ENCODE measurements around the gene HERC2.
"Not testable (repeated sequence)": the region's sequence is repeated elsewhere in the genome, so short reads cannot be mapped to it uniquely, and the experiment has no call there.

The HERC2 gene

DNA sequence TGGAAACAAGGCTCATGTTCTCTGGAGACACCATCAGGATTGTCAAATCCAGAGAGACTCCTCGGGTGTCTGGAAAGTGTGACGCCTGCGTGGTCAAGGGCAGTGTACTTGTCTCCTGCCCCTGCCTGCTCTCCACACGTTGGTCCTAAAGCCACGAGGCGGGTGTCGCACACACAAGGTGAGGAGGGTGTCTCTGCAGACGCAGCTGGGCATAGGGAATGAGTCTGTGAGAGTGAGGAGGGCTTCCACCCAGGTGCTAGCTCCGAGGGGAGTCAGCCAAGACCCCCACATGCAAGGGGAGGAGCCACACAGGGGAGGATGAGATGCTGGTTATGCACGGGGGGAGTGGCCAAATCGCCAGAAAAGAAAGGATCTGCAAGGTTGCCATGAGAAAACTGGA, 194.9 kb downstream of the HERC2 start:
- Histone ChIP-seq H3K4me1 (ENCODE audit: control insufficient read depth in 1 of 2, insufficient read depth in 1 of 2, low read depth in 1 of 2, low read length in 1 of 2) (peaks cover 13 to 23% of the 10 kb centered on the region in 2 experiments), H3K9me3 (no peaks in the 10 kb centered on the region), H3K27ac (no peak overlapping the region), H3K27me3 (no peaks in the 10 kb centered on the region), H3K4me3 (ENCODE audit: low read depth in 1 of 2, low read length in 1 of 2) (no peak overlapping the region), H3K36me3 (peaks cover 38% of the 10 kb centered on the region)
- TF ChIP-seq, protein P1, sequence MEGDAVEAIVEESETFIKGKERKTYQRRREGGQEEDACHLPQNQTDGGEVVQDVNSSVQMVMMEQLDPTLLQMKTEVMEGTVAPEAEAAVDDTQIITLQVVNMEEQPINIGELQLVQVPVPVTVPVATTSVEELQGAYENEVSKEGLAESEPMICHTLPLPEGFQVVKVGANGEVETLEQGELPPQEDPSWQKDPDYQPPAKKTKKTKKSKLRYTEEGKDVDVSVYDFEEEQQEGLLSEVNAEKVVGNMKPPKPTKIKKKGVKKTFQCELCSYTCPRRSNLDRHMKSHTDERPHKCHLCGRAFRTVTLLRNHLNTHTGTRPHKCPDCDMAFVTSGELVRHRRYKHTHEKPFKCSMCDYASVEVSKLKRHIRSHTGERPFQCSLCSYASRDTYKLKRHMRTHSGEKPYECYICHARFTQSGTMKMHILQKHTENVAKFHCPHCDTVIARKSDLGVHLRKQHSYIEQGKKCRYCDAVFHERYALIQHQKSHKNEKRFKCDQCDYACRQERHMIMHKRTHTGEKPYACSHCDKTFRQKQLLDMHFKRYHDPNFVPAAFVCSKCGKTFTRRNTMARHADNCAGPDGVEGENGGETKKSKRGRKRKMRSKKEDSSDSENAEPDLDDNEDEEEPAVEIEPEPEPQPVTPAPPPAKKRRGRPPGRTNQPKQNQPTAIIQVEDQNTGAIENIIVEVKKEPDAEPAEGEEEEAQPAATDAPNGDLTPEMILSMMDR (IDR thresholded peaks at IDR 0.05) = no peak

DNA sequence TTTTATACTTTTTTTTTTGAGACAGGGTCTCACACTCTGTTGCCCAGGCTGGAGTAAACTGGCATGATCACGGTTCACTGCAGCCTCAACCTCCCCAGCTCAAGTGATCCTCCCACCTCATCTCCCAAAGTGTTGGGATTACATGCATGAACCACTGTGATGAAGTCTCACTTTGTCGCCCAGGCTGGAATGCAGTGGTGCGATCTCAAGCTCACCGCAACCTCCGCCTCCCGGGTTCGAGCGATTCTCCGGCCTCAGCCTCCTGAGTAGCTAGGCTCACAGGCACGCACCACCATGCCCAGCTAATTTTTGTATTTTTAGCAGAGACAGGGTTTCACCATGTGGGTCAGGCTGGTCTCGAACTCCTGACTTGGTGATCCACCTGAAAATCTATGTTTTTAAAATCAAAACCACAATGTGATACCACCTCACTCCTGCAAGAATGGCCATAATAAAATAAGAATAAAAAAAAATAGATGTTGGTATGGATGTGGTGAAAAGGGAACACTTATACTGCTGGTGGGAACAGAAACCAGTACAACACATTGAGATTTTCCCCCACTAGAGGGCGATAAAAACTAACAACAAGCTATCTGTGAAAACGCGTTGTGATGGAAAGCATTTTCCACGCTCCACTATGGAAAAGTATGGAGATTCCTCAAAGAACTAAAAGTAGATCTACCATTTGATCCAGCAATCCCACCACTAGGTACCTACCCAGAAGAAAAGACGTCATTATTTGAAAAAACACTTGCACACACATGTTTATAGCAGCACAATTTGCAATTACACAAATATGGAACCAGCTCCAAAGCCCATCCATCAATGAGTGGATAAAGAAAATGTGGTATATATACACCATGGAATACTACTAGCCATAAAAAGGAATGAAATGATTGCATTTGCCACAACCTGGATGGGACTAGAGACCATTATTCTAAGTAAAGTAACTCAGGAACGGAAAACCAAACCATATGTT, 196.0 kb downstream of the HERC2 start:
- TF ChIP-seq, protein P1 (IDR thresholded peaks at IDR 0.05) = no peak
- Histone ChIP-seq H3K27me3 (no peaks in the 10 kb centered on the region), H3K27ac (no peak overlapping the region), H3K9me3 (no peaks in the 10 kb centered on the region), H3K36me3 (peaks cover 37% of the 10 kb centered on the region), H3K4me3 (ENCODE audit: low read depth in 1 of 2, low read length in 1 of 2) (no peak overlapping the region), H3K4me1 (ENCODE audit: control insufficient read depth in 1 of 2, insufficient read depth in 1 of 2, low read depth in 1 of 2, low read length in 1 of 2) (peaks cover 13 to 23% of the 10 kb centered on the region in 2 experiments)

- H3K4me1 ChIP-seq (ENCODE audit: control insufficient read depth in 1 of 2, insufficient read depth in 1 of 2, low read depth in 1 of 2, low read length in 1 of 2) = peaks cover 13 to 23% of the 10 kb centered on the region in 2 experiments
- no peaks in the 10 kb centered on the region for H3K27me3 ChIP-seq
- H3K4me3 ChIP-seq (ENCODE audit: low read depth in 1 of 2, low read length in 1 of 2) = no peak overlapping the region
- TF ChIP-seq, protein P1 (IDR thresholded peaks at IDR 0.05) = no peak
- H3K27ac ChIP-seq = no peak overlapping the region
- peaks cover 45% of the 10 kb centered on the region for H3K36me3 ChIP-seq
- H3K9me3 ChIP-seq = no peaks in the 10 kb centered on the region
These were observed 197.1 kb downstream of the HERC2 start for GRCh38 chr15:28124841-28125240.

DNA sequence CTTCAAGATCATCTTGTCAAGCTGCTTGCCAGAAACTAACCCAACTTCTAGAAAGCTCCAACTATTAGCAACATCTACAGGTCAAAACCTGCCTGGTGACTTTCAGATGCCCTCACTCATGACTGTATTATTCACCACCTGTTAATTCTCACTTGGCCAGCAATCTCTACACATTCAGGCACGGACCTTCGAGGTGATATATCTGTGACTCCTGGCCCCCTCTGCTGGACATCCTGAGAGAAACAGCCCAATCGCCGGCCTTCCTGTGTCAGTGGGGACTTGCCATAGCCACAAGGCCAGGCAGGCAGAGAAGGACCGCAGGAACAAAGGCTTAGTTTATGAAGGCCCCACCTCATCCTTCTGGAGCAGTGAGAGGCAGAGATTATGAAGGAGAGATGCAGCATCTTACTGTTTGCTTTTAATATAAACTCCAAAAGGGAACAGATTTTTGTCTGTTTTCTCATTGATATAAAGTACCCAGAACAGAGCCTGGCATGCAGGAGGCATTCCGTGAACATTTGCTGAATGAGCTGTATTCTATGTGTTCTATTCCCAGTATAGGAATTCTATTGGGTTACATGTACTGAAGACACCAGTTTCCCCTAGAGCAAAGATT, 198.5 kb downstream of the HERC2 start:
- Histone ChIP-seq H3K4me3 (ENCODE audit: low read depth in 1 of 2, low read length in 1 of 2) (no peak overlapping the region), H3K4me1 (ENCODE audit: control insufficient read depth in 1 of 2, insufficient read depth in 1 of 2, low read depth in 1 of 2, low read length in 1 of 2) (peaks cover 13 to 18% of the 10 kb centered on the region in 2 experiments), H3K9me3 (no peaks in the 10 kb centered on the region), H3K36me3 (peaks cover 49% of the 10 kb centered on the region), H3K27ac (no peak overlapping the region), H3K27me3 (no peaks in the 10 kb centered on the region)
- TF ChIP-seq, protein P1 (IDR thresholded peaks at IDR 0.05) = no peak

GRCh38 chr15:28122038-28122949, 199.7 kb downstream of the HERC2 start:
- no peaks in the 10 kb centered on the region for H3K27me3 ChIP-seq
- no peaks in the 10 kb centered on the region for H3K9me3 ChIP-seq
- no peak overlapping the region for H3K27ac ChIP-seq
- peaks cover 58% of the 10 kb centered on the region for H3K36me3 ChIP-seq
- TF ChIP-seq, protein P1 (IDR thresholded peaks at IDR 0.05) = no peak
- H3K4me1 ChIP-seq (ENCODE audit: control insufficient read depth in 1 of 2, insufficient read depth in 1 of 2, low read depth in 1 of 2, low read length in 1 of 2) = peaks cover 6% of the 10 kb centered on the region in 2 experiments
- H3K4me3 ChIP-seq (ENCODE audit: low read depth in 1 of 2, low read length in 1 of 2) = no peak overlapping the region

GRCh38 chr15:28121577-28121976, 200.4 kb downstream of the HERC2 start:
- H3K27me3 ChIP-seq; H3K4me1 ChIP-seq (ENCODE audit: control insufficient read depth in 1 of 2, insufficient read depth in 1 of 2, low read depth in 1 of 2, low read length in 1 of 2); H3K9me3 ChIP-seq; H3K4me3 ChIP-seq (ENCODE audit: low read depth in 1 of 2, low read length in 1 of 2); H3K27ac ChIP-seq: not testable (repeated sequence)
- H3K36me3 ChIP-seq = peaks cover 65% of the 10 kb centered on the region

Data from neutrophil (primary cell).